ENCODE results near the gene COL15A1. TPM values are rescaled to one million over a fixed set of nuclear protein-coding genes. Genes with fewer than 3 reads are reported as not detected.

The COL15A1 gene
- total RNA-seq, 1 experiment from 2014 or later: not detected

GRCh38 chr9:99025616-99026270, 82.0 kb downstream of the COL15A1 start:
- H3K79me2 ChIP-seq (ENCODE audit: insufficient read depth, low read length): no peaks in the 10 kb centered on the region

More at GRCh38 chr9:99025616-99026270, 82.0 kb downstream of the COL15A1 start:
- H3K27me3 ChIP-seq (ENCODE audit: insufficient read depth, low read length): no peaks in the 10 kb centered on the region
- no peak overlapping the region for H2BK12ac ChIP-seq (ENCODE audit: insufficient read length, low read depth, low read length)
- Mint-ChIP-seq H3K36me3 (ENCODE audit: insufficient read depth in 1 of 3, low read depth in 3 of 3) (no peaks in the 10 kb centered on the region; a peak in 1 of 7 replicates), H3K27me3 (ENCODE audit: low read depth) (peaks cover 11% of the 10 kb centered on the region), H3K4me3 (no peak overlapping the region), H3K27ac (no peak overlapping the region; a peak in 1 of 7 replicates), H3K4me1 (peaks cover 4 to 5% of the 10 kb centered on the region in 2 experiments; a peak in 1 of 4 replicates), H3K9me3 (0 out of 5 replicates have a peak, but pooled peaks cover 0 to 2% of the 10 kb centered on the region in 2 experiments)
- H3K27ac ChIP-seq (ENCODE audit: insufficient read length, low read depth, low read length): no peak overlapping the region
- H2BK20ac ChIP-seq (ENCODE audit: low read depth, low read length, poor library complexity, severe bottlenecking): no peak overlapping the region
- no peak overlapping the region for H2BK120ac ChIP-seq (ENCODE audit: low read depth, low read length, poor library complexity, severe bottlenecking)
- H2BK5ac ChIP-seq (ENCODE audit: insufficient read length, low read length): no peak overlapping the region
- no CpG with 5 or more reads among the region's 6 CpGs for WGBS (ENCODE audit: extremely low coverage, insufficient read length, low lambda C conversion rate)
- no peak overlapping the region for H3T11ph ChIP-seq (ENCODE audit: low read length)
- H3K9me3 ChIP-seq (ENCODE audit: control insufficient read depth, low read depth, low read length): no peaks in the 10 kb centered on the region
- H2AFZ ChIP-seq (ENCODE audit: low read length): no peak overlapping the region
- H4K91ac ChIP-seq (ENCODE audit: insufficient read length, low read depth, low read length): no peak overlapping the region
- H3K4ac ChIP-seq (ENCODE audit: low read depth, low read length): no peak overlapping the region
- H3K4me1 ChIP-seq (ENCODE audit: insufficient read depth, low read length): no peaks in the 10 kb centered on the region
- no peak overlapping the region for H3K18ac ChIP-seq (ENCODE audit: insufficient read length, low read depth, low read length)
- no peak overlapping the region for H4K8ac ChIP-seq (replicated peaks; ENCODE audit: insufficient read length, low read depth, low read length)
- no peak overlapping the region for H2AK5ac ChIP-seq (ENCODE audit: insufficient read length, low read length)
- no peak overlapping the region for H3K14ac ChIP-seq (ENCODE audit: insufficient read depth, low read length)
- no peak for DNase-seq
- no peaks in the 10 kb centered on the region for H3K23me2 ChIP-seq (ENCODE audit: insufficient read length, low read depth, low read length, poor library complexity, severe bottlenecking)
- no peak overlapping the region for H3K23ac ChIP-seq (ENCODE audit: insufficient read length, low read depth, low read length)
- peak; percentile 22; the same call in 1 of the 3 replicates for TF ChIP-seq CTCF (conservative IDR thresholded peaks at IDR 0.05)
- no peaks in the 10 kb centered on the region for H3K79me1 ChIP-seq (ENCODE audit: insufficient read depth, low read depth, low read length, poor library complexity, severe bottlenecking)
- H3K4me2 ChIP-seq (ENCODE audit: insufficient read depth, insufficient read length, low read length): no peak overlapping the region
- no peak overlapping the region for H4K5ac ChIP-seq (ENCODE audit: insufficient read length, low read depth, low read length)
- H4K20me1 ChIP-seq (ENCODE audit: control insufficient read depth, insufficient read depth, insufficient read length): no peaks in the 10 kb centered on the region
- H3K9ac ChIP-seq (ENCODE audit: extremely low read depth, insufficient read length, low read length): no peak overlapping the region
- no peak overlapping the region for H2BK15ac ChIP-seq (ENCODE audit: low read depth, low read length)
- H3K56ac ChIP-seq (ENCODE audit: insufficient read length, low read depth, low read length): no peak overlapping the region
